Transverse colon (tissue), 4 donors: ENCODE measurements around the gene BCAR3. TPM values are rescaled to one million over a fixed set of nuclear protein-coding genes. Genes with fewer than 3 reads are reported as not detected.
"Not testable (repeated sequence)": the region's sequence is repeated elsewhere in the genome, so short reads cannot be mapped to it uniquely, and the experiment has no call there.

ENCODE experiments used
- DNase-seq: peaks from one replicate; pipeline ENCODE4 v3.0.0-alpha.2; 2019
- H3K27ac ChIP-seq, 4 donors: fragments of 200-600 bp; sonication (generic); 2 replicates each; pipeline ENCODE4 v1.5.1; 2016 to 2018; ENCODE audit warnings: inconsistent platforms in 4 of 4
- H3K27me3 ChIP-seq: fragments of 200-600 bp; sonication (generic); 2 replicates; pipeline ENCODE4 v1.5.1; 2017; ENCODE audit warnings: inconsistent platforms
- H3K36me3 ChIP-seq, 4 donors: fragments of 200-600 bp; sonication (generic); 2 replicates each; pipeline ENCODE4 v1.5.1; 2017 to 2019; ENCODE audit warnings: inconsistent platforms in 4 of 4
- H3K4me1 ChIP-seq, 4 donors: fragments of 200-600 bp; sonication (generic); 2 replicates each; pipeline ENCODE4 v1.5.1; 2017 to 2020; ENCODE audit warnings: inconsistent platforms in 4 of 4
- H3K4me3 ChIP-seq, 4 donors: fragments of 200-600 bp; sonication (generic); 1 replicate in 1 of 4; 2 replicates in 3 of 4; pipeline versions ENCODE4 v1.5.1 to v1.6.1; 2017 to 2019; ENCODE audit warnings: inconsistent platforms in 4 of 4
- H3K9me3 ChIP-seq, 2 donors: fragments of 200-600 bp; sonication (generic); 2 replicates each; pipeline ENCODE4 v1.5.1; 2017 to 2019; ENCODE audit warnings: inconsistent platforms in 2 of 2
- EP300 ChIP-seq: sonication (generic); formaldehyde crosslinking; IDR thresholded peaks from one replicate; pipeline ENCODE4 v1.6.1; 2017; ENCODE audit warnings: antibody characterized with exemption, low read depth
- POLR2A ChIP-seq: fragments of 450-650 bp; IDR thresholded peaks from one replicate; pipeline ENCODE4 v1.6.1; 2016; ENCODE audit warnings: antibody characterized with exemption, mild to moderate bottlenecking, moderate library complexity
- POLR2AphosphoS5 ChIP-seq, 3 donors: sonication (generic); formaldehyde crosslinking; IDR thresholded peaks; one replicate each; pipeline ENCODE4 v1.6.1; 2016; ENCODE audit warnings: antibody characterized with exemption in 3 of 3
- WGBS, 2 donors: methylation state at CpG; one replicate each; pipeline ENCODE4 v1.1.5; 2018; ENCODE audit warnings: low coverage in 1 of 2; 5-methylcytosine and 5-hydroxymethylcytosine counted together
- in situ Hi-C, 4 donors: fragments of 200-750 bp; cut with MboI; loops; one replicate each; pipeline versions ENCODE4 v1.15.0 to v1.15.1; 2017; ENCODE audit warnings: low sequenced_read_pairs in 3 of 4, low pct_ligation_motif_present in 1 of 4, low pct_unique_long_range_greater_than_20kb in 1 of 4
- intact Hi-C: fragments of 100-400 bp; cut with DNase I; formaldehyde crosslinking; loops from one replicate; pipeline ENCODE4 v1.15.1; 2023; ENCODE audit warnings: low total_unique reads
- total RNA-seq, 4 donors: library from RNA; depleted of rRNA; stranded (reverse); fragments of >200 nt; gene quantifications; one replicate each; pipeline ENCODE4 v1.1.0, GENCODE V29; 2016
- TF ChIP-seq, protein P1 (sequence below), 5 experiments: fragments of 200-600 bp in 3 of 5; fragments of 450-650 bp in 2 of 5; sonication (generic) in 3 of 5; IDR thresholded peaks; 1 replicate in 2 of 5; 2 replicates in 3 of 5; pipeline ENCODE4 v1.5.1; 2016 to 2017; ENCODE audit warnings: antibody characterized with exemption in 5 of 5, inconsistent platforms in 3 of 5, mild to moderate bottlenecking in 2 of 5, moderate library complexity in 1 of 5

BCAR3 gene
- total RNA-seq, 4 donors from 2014 or later, result 12.3 to 71.7 (median 40.5) TPM

DNA sequence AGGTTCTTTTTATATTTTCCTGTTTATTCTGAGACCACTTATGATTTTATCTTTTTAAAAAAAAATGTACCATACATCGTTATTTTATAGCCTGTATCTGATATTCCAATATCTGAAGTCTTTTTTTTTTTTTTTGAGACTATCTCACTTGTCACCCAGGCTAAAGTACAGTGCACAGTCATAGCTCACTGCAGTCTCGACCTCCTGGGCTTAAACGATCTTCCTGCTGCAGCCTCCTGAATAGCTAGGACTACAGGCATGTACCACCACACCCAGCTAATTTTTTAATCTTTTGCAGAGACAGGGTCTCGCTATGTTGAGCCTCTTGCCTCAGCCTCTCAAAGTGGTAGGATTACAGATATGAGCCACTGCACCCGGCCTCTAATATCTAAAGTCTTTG, 25.1 kb downstream of the BCAR3 start:
- intact Hi-C loops (no loop called here), in situ Hi-C loops (no loop called here)
- WGBS, 2 donors, result 86 to 100% methylated on average over 1 to 5 of the region's 5 CpGs
- Histone ChIP-seq H3K4me3 (no peak overlapping the region), H3K36me3 (no peaks in the 10 kb centered on the region), H3K27ac (no peak overlapping the region), H3K9me3 (no peaks in the 10 kb centered on the region), H3K4me1 (peaks cover 0 to 2% (median 0%) of the 10 kb centered on the region in 4 donors), H3K27me3 (no peaks in the 10 kb centered on the region)
- no peak for TF ChIP-seq EP300
- DNase-seq, result no peak

DNA sequence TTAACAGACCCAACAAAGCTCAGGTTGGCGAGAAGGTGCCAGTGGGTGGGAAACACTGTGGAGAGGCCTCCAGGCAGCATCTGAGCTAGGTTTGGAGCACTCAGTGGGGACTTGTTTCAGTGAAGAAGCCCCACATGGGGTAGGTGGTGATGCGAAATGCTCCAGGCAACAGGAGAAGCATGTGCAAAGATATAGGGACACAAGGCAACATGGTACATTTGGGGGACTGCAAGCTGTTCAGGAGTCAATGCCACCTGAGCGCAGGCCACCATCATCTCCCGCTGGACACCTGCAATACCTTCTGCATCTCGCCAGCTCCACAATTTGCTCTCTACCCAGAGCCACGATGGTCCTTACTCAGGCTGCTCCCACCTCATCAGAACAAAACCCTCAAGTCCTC, 28.0 kb downstream of the BCAR3 start:
- in situ Hi-C loops, result no loop called here
- intact Hi-C loops, result no loop called here
- no peaks in the 10 kb centered on the region for H3K27me3 ChIP-seq
- DNase-seq, result no peak
- no peak overlapping the region for H3K27ac ChIP-seq
- TF ChIP-seq POLR2AphosphoS5 (IDR thresholded peaks at IDR 0.05) (no peak), POLR2A (no peak), EP300 (no peak)
- TF ChIP-seq, protein P1, sequence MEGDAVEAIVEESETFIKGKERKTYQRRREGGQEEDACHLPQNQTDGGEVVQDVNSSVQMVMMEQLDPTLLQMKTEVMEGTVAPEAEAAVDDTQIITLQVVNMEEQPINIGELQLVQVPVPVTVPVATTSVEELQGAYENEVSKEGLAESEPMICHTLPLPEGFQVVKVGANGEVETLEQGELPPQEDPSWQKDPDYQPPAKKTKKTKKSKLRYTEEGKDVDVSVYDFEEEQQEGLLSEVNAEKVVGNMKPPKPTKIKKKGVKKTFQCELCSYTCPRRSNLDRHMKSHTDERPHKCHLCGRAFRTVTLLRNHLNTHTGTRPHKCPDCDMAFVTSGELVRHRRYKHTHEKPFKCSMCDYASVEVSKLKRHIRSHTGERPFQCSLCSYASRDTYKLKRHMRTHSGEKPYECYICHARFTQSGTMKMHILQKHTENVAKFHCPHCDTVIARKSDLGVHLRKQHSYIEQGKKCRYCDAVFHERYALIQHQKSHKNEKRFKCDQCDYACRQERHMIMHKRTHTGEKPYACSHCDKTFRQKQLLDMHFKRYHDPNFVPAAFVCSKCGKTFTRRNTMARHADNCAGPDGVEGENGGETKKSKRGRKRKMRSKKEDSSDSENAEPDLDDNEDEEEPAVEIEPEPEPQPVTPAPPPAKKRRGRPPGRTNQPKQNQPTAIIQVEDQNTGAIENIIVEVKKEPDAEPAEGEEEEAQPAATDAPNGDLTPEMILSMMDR (IDR thresholded peaks at IDR 0.05), result no peak
- H3K4me3 ChIP-seq, result no peak overlapping the region
- H3K9me3 ChIP-seq, result no peaks in the 10 kb centered on the region
- H3K36me3 ChIP-seq, result no peaks in the 10 kb centered on the region
- WGBS, 2 donors, result 67 to 97% methylated on average over 1 to 6 of the region's 6 CpGs
- H3K4me1 ChIP-seq, result no peaks in the 10 kb centered on the region

DNA sequence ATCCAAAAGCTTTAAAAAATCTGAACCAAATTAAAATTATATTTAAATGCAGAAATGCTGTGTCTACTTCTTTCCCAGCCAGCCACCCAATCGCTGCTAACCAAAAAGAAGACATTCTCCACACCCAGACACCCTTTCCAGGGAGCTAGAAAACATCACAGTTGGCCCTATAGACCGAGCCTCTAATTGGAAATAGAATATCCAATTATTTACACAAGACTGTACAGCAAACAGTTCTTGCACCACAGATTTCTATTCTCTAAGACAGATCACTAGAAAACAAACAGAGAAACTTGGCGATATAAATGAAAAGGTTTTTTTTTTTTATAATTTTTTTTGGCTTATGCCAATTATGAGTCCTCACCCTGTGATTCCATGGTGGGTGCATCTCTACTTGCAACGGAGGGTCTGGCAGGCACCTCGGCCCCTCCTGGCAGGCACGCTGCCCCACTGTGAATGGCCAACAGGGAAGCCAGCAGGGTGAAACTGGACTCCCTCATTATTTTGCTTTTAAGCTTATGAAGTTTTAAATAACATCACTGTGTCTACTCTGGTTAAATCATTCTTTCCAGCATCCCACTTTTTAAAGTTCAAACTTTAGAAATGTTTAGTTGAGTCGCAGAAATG, 29.2 kb downstream of the BCAR3 start:
- Histone ChIP-seq H3K36me3 (no peaks in the 10 kb centered on the region), H3K9me3 (no peaks in the 10 kb centered on the region), H3K4me1 (no peaks in the 10 kb centered on the region), H3K4me3 (no peak overlapping the region), H3K27ac (no peak overlapping the region), H3K27me3 (no peaks in the 10 kb centered on the region)
- TF ChIP-seq POLR2A, result no peak
- no peak for TF ChIP-seq POLR2AphosphoS5 (IDR thresholded peaks at IDR 0.05)
- TF ChIP-seq, protein P1 (IDR thresholded peaks at IDR 0.05), result no peak
- TF ChIP-seq EP300, result no peak
- intact Hi-C loops, result no loop called here
- no peak for DNase-seq
- 76 to 78% methylated on average over 7 of the region's 7 CpGs for WGBS, 2 donors
- in situ Hi-C loops, result no loop called here

DNA sequence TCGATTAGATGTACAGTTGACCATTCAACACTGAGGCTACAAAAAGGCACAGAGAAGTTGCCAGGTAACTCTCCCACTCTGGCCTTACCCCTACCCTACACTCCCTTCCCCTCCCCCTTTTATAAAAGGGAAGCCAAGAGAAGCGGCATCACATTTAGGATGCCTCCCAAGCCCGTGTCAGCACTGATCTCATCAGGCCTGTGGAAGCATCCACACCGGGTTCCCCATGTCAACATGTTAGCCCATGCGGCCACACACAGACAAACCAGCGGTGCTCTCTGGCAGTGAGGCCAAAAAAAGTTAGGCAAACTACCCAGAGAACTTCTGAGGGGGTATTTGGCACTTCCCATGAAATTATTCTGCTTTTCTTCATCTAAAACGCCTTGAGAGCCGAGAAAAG, 29.9 kb downstream of the BCAR3 start:
- in situ Hi-C loops, result no loop called here
- intact Hi-C loops, result no loop called here
- Histone ChIP-seq H3K27ac (no peak overlapping the region), H3K9me3 (no peaks in the 10 kb centered on the region), H3K36me3 (no peaks in the 10 kb centered on the region), H3K4me1 (no peaks in the 10 kb centered on the region), H3K4me3 (no peak overlapping the region), H3K27me3 (no peaks in the 10 kb centered on the region)
- TF ChIP-seq, protein P1 (IDR thresholded peaks at IDR 0.05), result no peak
- TF ChIP-seq POLR2A (no peak), EP300 (no peak), POLR2AphosphoS5 (IDR thresholded peaks at IDR 0.05) (no peak)
- WGBS, 2 donors, result 89 to 93% methylated on average over 5 to 8 of the region's 8 CpGs
- DNase-seq, result no peak

DNA sequence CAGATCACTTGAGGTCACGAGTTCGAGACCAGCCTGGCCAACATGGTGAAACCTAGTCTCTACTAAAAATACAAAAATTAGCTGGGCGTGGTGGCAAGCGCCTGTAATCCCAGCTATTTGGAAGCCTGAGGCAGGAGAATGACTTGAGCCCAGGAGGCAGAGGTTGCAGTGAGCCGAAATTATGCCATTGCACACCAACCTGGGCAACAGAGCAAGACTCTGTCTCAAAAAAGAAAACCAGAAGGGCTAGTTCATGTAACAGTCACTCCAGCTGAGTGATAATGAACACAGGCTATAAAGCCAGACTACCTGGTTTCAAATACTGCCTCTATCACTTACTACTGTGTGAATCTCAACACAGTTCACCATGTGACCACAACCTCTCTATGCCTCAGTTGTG, 31.5 kb downstream of the BCAR3 start:
- H3K4me1 ChIP-seq, H3K27ac ChIP-seq, H3K36me3 ChIP-seq, H3K9me3 ChIP-seq, DNase-seq, intact Hi-C loops, H3K4me3 ChIP-seq, in situ Hi-C loops, H3K27me3 ChIP-seq: not testable (repeated sequence)
- WGBS, 2 donors, result 92 to 100% methylated on average over 1 to 5 of the region's 5 CpGs
